ENCODE results near the gene NPFFR1. TPM values are rescaled to one million over a fixed set of nuclear protein-coding genes. Genes with fewer than 3 reads are reported as not detected.

Gene NPFFR1, protein sequence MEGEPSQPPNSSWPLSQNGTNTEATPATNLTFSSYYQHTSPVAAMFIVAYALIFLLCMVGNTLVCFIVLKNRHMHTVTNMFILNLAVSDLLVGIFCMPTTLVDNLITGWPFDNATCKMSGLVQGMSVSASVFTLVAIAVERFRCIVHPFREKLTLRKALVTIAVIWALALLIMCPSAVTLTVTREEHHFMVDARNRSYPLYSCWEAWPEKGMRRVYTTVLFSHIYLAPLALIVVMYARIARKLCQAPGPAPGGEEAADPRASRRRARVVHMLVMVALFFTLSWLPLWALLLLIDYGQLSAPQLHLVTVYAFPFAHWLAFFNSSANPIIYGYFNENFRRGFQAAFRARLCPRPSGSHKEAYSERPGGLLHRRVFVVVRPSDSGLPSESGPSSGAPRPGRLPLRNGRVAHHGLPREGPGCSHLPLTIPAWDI
- not detected for polyA plus RNA-seq (2012; ENCODE audit: low read depth, missing spikeins)

GRCh38 chr10:70283445-70284399 is at the start of gene NPFFR1:
NPFFR1 (minus strand) TSS chr10:70284004; CDS start chr10:70283676, 328 bp downstream.
- DNase-seq (ENCODE audit: insufficient read length, low spot score) (no peak), FAIRE-seq (no peak)
- TF ChIP-seq POLR2A (IDR thresholded peaks at IDR 0.05; ENCODE audit: low read depth, low read length), result no peak
- TF ChIP-seq POLR2AphosphoS5 (IDR thresholded peaks at IDR 0.05; ENCODE audit: low read depth, low read length), result no peak
- TF ChIP-seq TAF1 (IDR thresholded peaks at IDR 0.05; ENCODE audit: low read depth, low read length), result no peak
- TF ChIP-seq POU2F2 (IDR thresholded peaks at IDR 0.05; ENCODE audit: low read depth, low read length), result no peak
- TF ChIP-seq SPI1 (IDR thresholded peaks at IDR 0.05; ENCODE audit: low read depth, low read length), result no peak

DNA sequence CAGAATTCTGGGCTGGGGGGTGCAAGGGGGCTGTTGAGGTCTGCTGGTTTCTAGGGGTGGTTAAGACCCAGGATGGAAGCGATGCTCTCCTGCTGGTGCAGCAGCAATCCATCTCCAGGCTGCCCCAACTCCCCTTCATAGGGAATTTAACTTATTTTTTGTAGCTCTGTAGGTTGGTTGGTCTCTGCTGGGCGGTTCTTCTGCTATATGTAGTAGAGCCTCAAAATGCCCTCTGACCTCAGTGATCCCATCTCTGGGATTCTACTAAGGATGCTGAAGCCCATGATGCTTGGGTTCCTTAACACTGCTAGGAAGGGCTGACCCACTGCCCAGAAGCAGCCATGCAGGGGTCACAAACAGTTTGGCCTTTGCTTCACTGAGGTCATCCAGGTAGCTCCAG is 49.5 kb upstream of the NPFFR1 start:
- FAIRE-seq (no peak), DNase-seq (ENCODE audit: insufficient read length, low spot score) (no peak)
- TF ChIP-seq POLR2AphosphoS5 (IDR thresholded peaks at IDR 0.05; ENCODE audit: low read depth, low read length) (no peak), SPI1 (IDR thresholded peaks at IDR 0.05; ENCODE audit: low read depth, low read length) (no peak), POU2F2 (IDR thresholded peaks at IDR 0.05; ENCODE audit: low read depth, low read length) (no peak), POLR2A (IDR thresholded peaks at IDR 0.05; ENCODE audit: low read depth, low read length) (no peak), TAF1 (IDR thresholded peaks at IDR 0.05; ENCODE audit: low read depth, low read length) (no peak), PAX5 (IDR thresholded peaks at IDR 0.05; ENCODE audit: insufficient read depth, low read length, severe bottlenecking) (no peak)

- FAIRE-seq (peak; percentile 77), DNase-seq (ENCODE audit: insufficient read length, low spot score) (peak; percentile 56)
- TF ChIP-seq PAX5 (IDR thresholded peaks at IDR 0.05; ENCODE audit: insufficient read depth, low read length, severe bottlenecking), result no peak
- TF ChIP-seq POLR2A (IDR thresholded peaks at IDR 0.05; ENCODE audit: low read depth, low read length), result no peak
- TF ChIP-seq POU2F2 (IDR thresholded peaks at IDR 0.05; ENCODE audit: low read depth, low read length), result no peak
- TF ChIP-seq TAF1 (IDR thresholded peaks at IDR 0.05; ENCODE audit: low read depth, low read length), result no peak
- no peak for TF ChIP-seq POLR2AphosphoS5 (IDR thresholded peaks at IDR 0.05; ENCODE audit: low read depth, low read length)
- TF ChIP-seq SPI1 (IDR thresholded peaks at IDR 0.05; ENCODE audit: low read depth, low read length), result peak; percentile 57
Observed at GRCh38 chr10:70331486-70332268, 47.9 kb upstream of the NPFFR1 start.

- FAIRE-seq, result no peak
Observed at GRCh38 chr10:70331160-70331485, 47.3 kb upstream of the NPFFR1 start.

DNA sequence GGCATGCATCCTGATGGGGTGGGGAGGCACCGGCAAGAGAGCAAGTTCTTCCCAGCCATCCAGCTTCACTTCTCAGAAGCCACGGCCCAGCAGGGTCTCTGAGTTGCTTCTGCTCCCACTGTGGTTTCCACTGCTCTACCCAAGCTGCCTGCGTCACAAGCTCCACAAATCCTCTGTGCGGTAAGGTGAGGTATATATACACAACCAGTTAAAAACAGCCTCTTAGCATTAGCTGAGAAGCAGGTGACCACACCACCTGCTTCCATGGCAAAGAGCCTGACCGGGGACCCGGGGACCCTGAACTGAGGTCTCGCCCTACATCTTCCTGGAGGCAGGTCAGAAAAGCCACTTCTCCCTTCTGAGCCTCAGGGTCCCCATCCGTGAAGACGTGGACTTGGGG is 46.9 kb upstream of the NPFFR1 start:
- DNase-seq (ENCODE audit: insufficient read length, low spot score) (no peak), FAIRE-seq (no peak)
- no peak for TF ChIP-seq PAX5 (IDR thresholded peaks at IDR 0.05; ENCODE audit: insufficient read depth, low read length, severe bottlenecking)

More at GRCh38 chr10:70331160-70331485, 47.3 kb upstream of the NPFFR1 start:
- TF ChIP-seq SPI1 (IDR thresholded peaks at IDR 0.05; ENCODE audit: low read depth, low read length) (no peak), POLR2A (IDR thresholded peaks at IDR 0.05; ENCODE audit: low read depth, low read length) (no peak), POLR2AphosphoS5 (IDR thresholded peaks at IDR 0.05; ENCODE audit: low read depth, low read length) (no peak), POU2F2 (IDR thresholded peaks at IDR 0.05; ENCODE audit: low read depth, low read length) (no peak), PAX5 (IDR thresholded peaks at IDR 0.05; ENCODE audit: insufficient read depth, low read length, severe bottlenecking) (no peak), TAF1 (IDR thresholded peaks at IDR 0.05; ENCODE audit: low read depth, low read length) (no peak)
- DNase-seq (ENCODE audit: insufficient read length, low spot score), result no peak

- no peak for FAIRE-seq
- no peak for DNase-seq (ENCODE audit: insufficient read length, low spot score)
- TF ChIP-seq POLR2A (IDR thresholded peaks at IDR 0.05; ENCODE audit: low read depth, low read length) (no peak), POLR2AphosphoS5 (IDR thresholded peaks at IDR 0.05; ENCODE audit: low read depth, low read length) (no peak), TAF1 (IDR thresholded peaks at IDR 0.05; ENCODE audit: low read depth, low read length) (no peak), PAX5 (IDR thresholded peaks at IDR 0.05; ENCODE audit: insufficient read depth, low read length, severe bottlenecking) (no peak), SPI1 (IDR thresholded peaks at IDR 0.05; ENCODE audit: low read depth, low read length) (no peak), POU2F2 (IDR thresholded peaks at IDR 0.05; ENCODE audit: low read depth, low read length) (no peak)
Observed at GRCh38 chr10:70328967-70329366, 45.2 kb upstream of the NPFFR1 start.

GRCh38 chr10:70328018-70328417 is 44.2 kb upstream of the NPFFR1 start:
- FAIRE-seq, result no peak
- no peak for DNase-seq (ENCODE audit: insufficient read length, low spot score)
- TF ChIP-seq TAF1 (IDR thresholded peaks at IDR 0.05; ENCODE audit: low read depth, low read length), result no peak
- no peak for TF ChIP-seq POLR2A (IDR thresholded peaks at IDR 0.05; ENCODE audit: low read depth, low read length)
- TF ChIP-seq PAX5 (IDR thresholded peaks at IDR 0.05; ENCODE audit: insufficient read depth, low read length, severe bottlenecking), result no peak
- no peak for TF ChIP-seq SPI1 (IDR thresholded peaks at IDR 0.05; ENCODE audit: low read depth, low read length)
- TF ChIP-seq POLR2AphosphoS5 (IDR thresholded peaks at IDR 0.05; ENCODE audit: low read depth, low read length), result no peak

DNA sequence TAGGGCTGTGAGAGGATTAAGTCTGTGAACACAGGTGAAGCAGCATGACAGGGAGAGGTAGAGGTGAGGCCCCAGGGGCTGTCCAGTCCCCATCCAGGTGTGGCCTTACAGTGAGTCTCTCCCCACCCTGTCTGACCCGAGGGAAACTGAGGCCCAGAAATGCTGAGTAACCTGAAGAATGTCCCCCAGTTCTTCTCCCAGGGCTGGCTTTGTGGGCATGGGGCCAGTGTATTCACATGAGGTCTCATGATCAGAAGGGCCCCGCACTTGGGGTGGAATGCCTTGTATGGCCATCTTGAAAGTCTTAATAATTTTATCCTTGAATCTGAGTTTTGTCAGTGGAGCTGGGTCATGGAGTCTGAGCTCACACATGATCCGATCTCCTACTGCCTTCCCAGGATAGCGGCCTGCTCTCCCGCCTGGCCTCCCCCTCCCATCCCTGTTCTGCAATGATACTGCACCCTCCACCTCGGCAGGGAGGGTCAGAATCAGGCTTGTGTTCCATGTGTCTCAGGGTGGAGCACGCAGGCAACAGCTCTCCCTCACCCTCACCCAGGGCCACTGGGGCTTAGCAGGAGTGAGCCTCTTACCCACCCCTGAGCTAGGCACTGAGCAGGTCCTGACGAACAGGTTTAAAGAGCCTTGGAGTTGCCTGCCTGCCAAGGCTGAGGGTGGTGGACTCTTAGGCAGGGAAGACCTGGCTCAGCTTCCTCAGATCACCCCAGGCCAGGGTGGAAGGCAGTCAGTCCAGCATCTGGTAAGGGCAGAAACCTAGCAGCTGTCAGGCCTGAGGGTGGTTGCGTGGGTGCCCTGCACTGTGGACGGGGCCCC is 41.4 kb upstream of the NPFFR1 start:
- FAIRE-seq (peak; percentile 85), DNase-seq (ENCODE audit: insufficient read length, low spot score) (no peak)
- TF ChIP-seq POLR2A (IDR thresholded peaks at IDR 0.05; ENCODE audit: low read depth, low read length) (no peak), PAX5 (IDR thresholded peaks at IDR 0.05; ENCODE audit: insufficient read depth, low read length, severe bottlenecking) (no peak), POLR2AphosphoS5 (IDR thresholded peaks at IDR 0.05; ENCODE audit: low read depth, low read length) (no peak), TAF1 (IDR thresholded peaks at IDR 0.05; ENCODE audit: low read depth, low read length) (no peak), POU2F2 (IDR thresholded peaks at IDR 0.05; ENCODE audit: low read depth, low read length) (no peak), SPI1 (IDR thresholded peaks at IDR 0.05; ENCODE audit: low read depth, low read length) (no peak)

Data from GM12891 (cell line).